Choroid plexus epithelial cell (primary cell): ENCODE results near the gene DNAJA1.

Experiments used
- DNase-seq: peaks from one replicate; pipeline ENCODE4 v3.0.0-alpha.2; 2010; ENCODE audit warnings: low read depth
- H3K4me3 ChIP-seq: 2 replicates; pipeline ENCODE4 v1.5.1; 2011; ENCODE audit warnings: low read depth, mild to moderate bottlenecking, control low read depth, low read length, moderate library complexity
- CTCF ChIP-seq: conservative IDR thresholded peaks from 2 replicates; pipeline ENCODE4 v1.5.1; 2011; ENCODE audit warnings: low read depth, mild to moderate bottlenecking, control low read depth, inconsistent platforms, low read length, moderate library complexity

Gene DNAJA1

DNA sequence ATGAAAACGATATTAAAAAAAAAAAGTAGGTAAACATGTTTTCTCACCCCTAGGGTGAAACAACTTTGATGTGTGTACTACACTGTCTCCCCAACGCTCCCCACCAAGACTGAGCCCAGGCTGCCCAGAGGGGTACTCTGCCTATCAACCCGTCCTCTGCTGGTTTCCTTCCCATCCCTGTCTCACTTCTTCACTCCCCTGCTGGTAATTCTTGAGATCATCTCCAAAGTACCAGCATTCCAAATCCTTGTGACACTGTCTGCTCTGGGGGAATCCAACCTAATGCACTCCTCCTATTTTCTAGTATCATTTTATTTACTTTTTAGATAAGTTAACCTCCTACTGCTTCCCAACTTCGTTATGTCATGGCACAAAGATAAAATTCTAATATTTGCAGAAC, 17.3 kb upstream of the DNAJA1 start:
- no peak for TF ChIP-seq CTCF
- no peak for DNase-seq
- no peak overlapping the region for H3K4me3 ChIP-seq

DNA sequence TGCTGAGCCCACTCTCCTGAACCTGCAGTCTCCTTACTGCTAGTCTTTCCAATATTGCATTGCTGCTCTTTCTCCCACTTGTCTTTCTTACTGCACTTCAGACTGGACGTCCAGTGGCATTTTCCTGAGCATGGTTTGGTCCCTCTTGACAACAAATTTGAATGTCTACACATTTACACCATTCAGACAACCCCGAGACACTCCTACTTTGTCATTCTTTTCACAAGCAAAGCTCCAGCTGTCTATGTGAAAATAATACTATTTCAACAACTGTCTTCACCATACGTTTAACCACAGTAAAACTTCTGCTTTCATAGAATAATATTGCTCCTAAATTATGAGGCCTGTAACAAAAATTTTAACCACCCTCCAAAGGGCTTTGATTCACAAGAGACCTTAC, 13.2 kb upstream of the DNAJA1 start:
- H3K4me3 ChIP-seq, result no peak overlapping the region
- no peak for DNase-seq
- TF ChIP-seq CTCF, result no peak

GRCh38 chr9:33012328-33013069, 12.6 kb upstream of the DNAJA1 start:
- no peak for TF ChIP-seq CTCF
- DNase-seq, result no peak
- no peak overlapping the region for H3K4me3 ChIP-seq

DNA sequence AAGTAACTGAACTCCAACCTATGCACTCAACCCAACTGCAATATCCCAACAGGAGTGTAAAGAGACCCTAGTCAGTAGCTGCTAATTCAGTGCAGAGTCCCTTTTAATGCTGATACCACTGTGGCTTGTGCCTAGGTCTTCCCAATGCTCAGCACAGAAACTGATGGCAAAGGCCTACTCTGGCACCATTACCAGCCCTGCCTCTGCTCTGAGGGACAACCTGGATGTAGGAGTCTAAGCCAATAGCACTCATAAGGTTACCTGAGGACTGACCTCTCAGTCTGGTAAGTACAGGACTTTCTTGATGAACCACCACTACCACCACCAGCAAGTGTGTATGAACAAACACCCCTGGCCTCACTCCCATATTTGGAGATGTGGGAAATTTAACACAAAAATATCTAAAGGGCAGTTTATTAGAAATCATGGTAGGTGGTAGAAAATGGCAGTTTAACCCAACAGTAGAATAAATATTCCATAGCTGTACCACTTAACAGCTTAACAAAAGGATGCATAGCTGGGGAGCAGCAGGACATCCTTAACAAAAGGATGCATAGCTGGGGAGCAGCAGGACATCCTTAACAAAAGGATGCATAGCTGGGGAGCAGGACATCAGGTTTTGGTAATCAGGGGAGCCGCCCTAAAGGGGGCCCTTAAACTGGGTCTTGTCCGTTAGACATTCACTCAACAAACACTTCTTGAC, 11.0 kb upstream of the DNAJA1 start:
- no peak overlapping the region for H3K4me3 ChIP-seq
- no peak for DNase-seq
- no peak for TF ChIP-seq CTCF

DNA sequence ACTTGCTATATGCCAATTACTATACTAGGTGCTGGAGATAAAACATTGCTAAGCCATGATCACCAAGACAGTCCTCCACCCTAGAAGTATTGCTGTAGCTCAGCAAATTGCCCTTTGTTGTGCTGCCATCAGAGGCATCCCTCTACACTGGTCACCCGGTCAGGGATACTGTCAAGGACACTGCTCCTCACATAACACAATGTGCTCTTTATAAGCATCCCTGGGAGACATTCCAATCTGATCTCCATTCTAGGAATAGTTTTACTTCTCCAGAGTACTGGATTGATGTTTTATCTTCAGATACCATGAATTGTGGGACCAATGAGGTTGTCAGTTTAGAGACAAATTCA, 10.4 kb upstream of the DNAJA1 start:
- no peak overlapping the region for H3K4me3 ChIP-seq
- no peak for DNase-seq
- no peak for TF ChIP-seq CTCF

DNA sequence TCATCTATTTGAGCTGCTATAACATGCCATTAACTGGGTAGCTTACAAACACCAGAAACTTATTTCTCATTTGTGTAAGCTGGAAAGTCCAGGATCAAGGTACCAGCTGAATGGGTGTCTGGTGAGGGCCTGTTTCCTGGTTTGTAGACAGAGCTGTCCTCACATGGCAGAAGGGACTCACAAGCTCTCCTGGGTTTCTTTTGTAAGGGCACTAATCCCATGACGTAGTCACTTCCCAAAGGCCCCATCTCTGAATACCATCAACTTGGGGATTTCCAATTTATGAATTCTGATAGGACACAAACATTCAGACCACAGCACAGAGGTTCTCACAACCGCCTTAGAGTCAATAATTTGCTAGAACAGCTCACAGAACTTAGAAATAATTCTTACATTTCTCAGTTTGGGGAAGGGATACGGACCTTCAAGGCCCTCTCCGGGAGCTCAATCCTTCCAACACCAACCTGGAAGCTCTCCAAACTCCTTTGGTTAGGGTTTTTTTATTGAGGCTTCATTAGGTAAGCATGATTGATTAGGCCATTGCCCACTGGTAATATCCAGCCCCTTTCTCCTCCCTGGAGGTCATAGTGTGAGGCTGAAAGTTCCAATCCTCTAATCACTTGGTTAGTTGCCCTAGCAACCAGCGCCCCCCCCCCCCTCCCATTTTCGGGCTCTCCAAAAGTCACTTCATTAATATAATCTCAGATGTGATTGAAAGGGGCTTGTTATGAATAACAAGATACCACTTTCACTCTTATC, 7.6 kb upstream of the DNAJA1 start:
- DNase-seq, result no peak
- no peak for TF ChIP-seq CTCF
- no peak overlapping the region for H3K4me3 ChIP-seq

GRCh38 chr9:33019797-33020196, 5.3 kb upstream of the DNAJA1 start:
- TF ChIP-seq CTCF, result no peak
- DNase-seq, result no peak
- no peak overlapping the region for H3K4me3 ChIP-seq
